CD4-positive, alpha-beta T cell treated with Interleukin-2 at 100 ng/mL for 4 hours (primary cell): ENCODE data around the gene BPNT1.
A peak's percentile ranks its signal among the peaks of the same experiment; 100 is the strongest.
"Not testable (repeated sequence)": the region's sequence is repeated elsewhere in the genome, so short reads cannot be mapped to it uniquely, and the experiment has no call there.

Source experiments
- DNase-seq: peaks from one replicate; pipeline ENCODE4 v3.0.0-alpha.2; 2020; ENCODE audit warnings: low spot score

BPNT1 gene, protein sequence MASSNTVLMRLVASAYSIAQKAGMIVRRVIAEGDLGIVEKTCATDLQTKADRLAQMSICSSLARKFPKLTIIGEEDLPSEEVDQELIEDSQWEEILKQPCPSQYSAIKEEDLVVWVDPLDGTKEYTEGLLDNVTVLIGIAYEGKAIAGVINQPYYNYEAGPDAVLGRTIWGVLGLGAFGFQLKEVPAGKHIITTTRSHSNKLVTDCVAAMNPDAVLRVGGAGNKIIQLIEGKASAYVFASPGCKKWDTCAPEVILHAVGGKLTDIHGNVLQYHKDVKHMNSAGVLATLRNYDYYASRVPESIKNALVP

GRCh38 chr1:220089650-220090556 lies at the start of gene BPNT1:
BPNT1 (minus strand) TSS chr1:220089788; CDS start chr1:220079846, 9,942 bp downstream.
- peak; percentile 100 for DNase-seq

DNA sequence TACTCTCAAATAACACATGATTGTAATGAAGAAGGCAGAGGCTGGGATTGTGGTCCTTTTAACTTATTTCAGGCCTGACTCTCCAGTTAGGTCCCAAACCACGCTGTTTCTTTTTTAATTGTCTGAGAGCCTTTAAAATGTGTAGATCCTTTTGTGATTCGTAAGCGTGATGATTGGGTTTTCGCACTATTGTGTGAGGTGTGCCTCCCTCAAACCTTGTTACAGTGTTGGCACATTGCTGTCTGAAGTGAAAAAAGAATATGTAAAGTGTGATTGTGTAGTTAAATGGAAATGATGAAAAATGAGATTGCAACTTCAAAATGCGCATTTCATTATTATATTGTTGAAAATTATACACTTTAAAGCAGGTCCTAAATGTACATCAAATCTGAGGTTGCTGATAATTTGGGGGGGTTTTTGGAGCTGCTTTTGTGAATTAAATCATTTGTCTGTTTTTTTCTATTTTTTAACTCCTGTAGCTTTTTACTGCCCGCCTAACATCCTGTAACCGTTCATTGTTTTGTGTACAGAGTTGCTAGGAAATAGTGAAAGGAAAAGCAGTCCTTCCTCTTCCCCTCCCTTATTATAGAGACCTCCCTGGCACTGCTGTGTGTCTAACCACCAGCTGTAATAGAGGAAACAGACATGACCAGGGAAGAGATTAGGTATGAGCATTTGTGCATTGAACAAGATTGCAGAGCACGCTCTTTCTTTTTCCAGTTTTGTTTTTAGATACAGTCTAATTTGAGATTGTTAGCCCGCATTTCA lies 47.6 kb upstream of the BPNT1 start:
- peak; percentile 43 for DNase-seq

GRCh38 chr1:220135755-220136154 lies 46.2 kb upstream of the BPNT1 start:
- no peak for DNase-seq

DNA sequence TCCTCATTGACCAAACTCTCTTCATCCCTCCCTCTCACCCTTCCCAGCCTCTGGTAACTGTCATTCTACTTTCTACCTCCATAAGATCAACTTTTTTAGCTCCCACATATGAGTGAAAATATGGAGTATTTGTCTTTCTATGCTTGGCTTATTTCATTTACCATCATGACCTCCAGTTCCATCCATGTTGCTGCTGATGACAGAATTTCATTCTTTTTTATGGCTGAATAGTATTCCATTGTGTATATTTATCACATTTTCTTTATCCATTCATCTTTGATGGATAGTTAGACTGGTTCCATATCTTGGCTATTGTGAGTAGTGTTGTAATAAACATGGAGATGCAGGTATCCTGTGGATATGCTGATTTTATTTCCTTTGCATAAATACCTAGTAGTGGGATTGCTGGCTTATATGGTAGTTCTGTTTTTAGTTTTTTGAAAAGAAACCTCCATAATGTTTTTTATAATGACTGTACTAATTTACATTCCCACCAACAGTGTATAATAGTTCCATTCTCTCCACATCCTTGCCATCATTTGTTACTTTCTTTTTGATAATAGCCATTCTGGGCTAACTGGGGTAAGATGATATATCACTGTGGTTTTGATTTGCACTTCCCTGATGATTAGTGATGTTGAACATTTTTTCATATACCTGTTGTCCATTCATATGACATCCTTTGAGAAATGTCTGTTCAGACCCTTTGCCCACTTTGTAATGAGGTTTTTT lies 40.1 kb upstream of the BPNT1 start:
- no peak for DNase-seq

GRCh38 chr1:220127076-220127475 lies 37.5 kb upstream of the BPNT1 start:
- no peak for DNase-seq

DNA sequence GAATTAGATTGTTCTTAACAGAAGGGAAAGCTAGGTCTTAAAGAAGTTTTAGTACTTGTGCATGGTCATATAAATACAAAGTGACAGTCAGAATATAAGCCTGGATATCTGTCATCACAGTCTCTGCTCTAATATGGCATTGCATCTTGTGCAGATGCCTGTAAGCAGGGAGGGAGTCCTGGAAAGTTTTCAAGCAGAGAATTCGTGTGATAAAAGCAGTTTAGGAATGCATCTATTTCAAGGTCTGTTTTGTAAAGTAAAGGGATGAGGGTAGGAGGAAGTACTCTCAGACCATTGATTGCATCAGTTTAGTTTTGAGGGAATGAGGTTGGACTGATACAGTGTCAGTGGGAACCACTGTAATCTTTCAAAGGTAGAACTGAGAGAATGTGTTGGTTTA lies 35.0 kb upstream of the BPNT1 start:
- DNase-seq, result no peak

GRCh38 chr1:220123889-220124288 lies 34.3 kb upstream of the BPNT1 start:
- DNase-seq, result no peak

GRCh38 chr1:220123066-220123465 lies 33.5 kb upstream of the BPNT1 start:
- no peak for DNase-seq

- no peak for DNase-seq
These were observed 32.4 kb upstream of the BPNT1 start for GRCh38 chr1:220121791-220122530.

GRCh38 chr1:220119043-220119512 lies 29.5 kb upstream of the BPNT1 start:
- DNase-seq, result no peak

- DNase-seq, result peak; percentile 71
These were observed 23.6 kb upstream of the BPNT1 start for GRCh38 chr1:220113136-220113695.

- DNase-seq, result not testable (repeated sequence)
These were observed 23.0 kb upstream of the BPNT1 start for GRCh38 chr1:220112600-220112999.

- DNase-seq, result not testable (repeated sequence)
These were observed 20.9 kb upstream of the BPNT1 start for GRCh38 chr1:220110473-220110872.

DNA sequence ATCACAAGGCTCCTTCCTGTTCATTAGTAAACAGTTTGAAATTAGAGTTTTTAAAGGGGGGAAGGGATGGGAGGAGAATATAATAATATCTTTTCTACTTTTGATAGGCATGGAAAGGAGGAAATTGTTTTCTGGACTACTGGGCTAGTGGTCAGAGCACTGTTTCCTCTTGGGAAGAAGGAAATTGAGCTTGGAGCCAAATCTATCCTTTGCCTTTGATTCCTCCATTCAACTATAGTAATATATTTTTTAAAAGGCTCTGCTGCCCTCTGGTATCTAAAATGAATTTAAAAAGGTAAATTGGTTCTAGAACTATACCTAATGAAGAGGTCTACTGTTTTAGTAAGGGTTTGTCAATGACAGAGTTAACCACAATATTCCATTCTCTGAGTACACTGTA lies 10.2 kb upstream of the BPNT1 start:
- no peak for DNase-seq

- DNase-seq, result peak; percentile 93
These were observed 4.7 kb upstream of the BPNT1 start, which contains the start of gene IARS2 for GRCh38 chr1:220094016-220094911. IARS2 (plus strand) TSS chr1:220094132; CDS start chr1:220094217, 85 bp downstream.

DNA sequence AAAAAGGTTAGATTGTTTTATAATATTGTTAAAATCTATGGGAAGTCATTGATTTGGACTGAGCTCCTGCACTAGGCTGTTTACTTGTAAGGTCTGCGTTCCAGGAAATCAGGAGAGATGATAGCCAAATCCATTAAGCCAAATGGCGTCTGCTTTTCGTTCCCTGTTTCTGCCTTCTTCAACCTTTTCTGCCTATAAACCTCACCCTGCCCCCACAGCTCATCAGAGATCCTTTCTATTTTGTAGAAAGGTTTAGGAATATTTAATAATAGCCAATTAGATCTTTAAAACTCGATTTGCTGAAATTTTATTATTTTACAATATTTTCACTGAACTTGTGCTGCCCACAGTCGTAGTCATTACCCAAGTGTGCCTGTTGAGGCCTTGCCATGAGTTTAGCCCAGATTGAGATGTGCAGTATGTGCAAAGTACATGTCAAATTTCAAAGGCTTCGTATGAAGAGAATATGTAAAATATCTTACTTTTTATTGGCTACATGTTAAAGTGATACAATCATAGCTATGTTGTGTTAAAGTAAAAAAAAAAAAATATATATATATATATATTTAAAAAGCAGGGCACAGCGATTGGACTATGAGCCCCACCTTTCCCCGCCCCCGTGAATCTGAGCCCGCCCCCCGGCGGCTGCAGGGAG lies 3.9 kb upstream of the BPNT1 start:
- peak; percentile 3 for DNase-seq

GRCh38 chr1:220092694-220093093 lies 3.1 kb upstream of the BPNT1 start:
- DNase-seq, result no peak

DNA sequence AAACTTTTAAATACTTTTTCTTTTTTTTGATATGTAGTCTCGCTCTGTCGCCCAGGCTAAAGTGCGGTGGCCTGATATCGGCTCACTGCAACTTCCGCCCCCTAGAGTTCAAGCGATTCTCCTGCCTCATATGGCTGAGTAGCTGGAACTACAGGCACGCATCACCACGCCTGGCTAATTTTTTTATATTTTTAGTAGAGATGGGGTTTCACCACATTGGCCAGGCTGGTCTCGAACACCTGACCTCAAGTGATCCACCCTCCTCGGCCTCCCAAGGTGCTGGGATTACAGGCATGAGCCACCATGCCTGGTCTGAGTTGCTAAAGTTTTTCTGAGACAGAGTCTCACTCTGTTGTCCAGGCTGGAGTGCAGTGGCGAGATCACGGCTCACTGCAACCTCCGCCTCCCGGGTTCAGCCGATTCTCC lies 3.3 kb downstream of the BPNT1 start:
- not testable (repeated sequence) for DNase-seq

- no peak for DNase-seq
These were observed 5.1 kb downstream of the BPNT1 start for GRCh38 chr1:220084460-220084859.
